Effector CD8-positive, alpha-beta T cell (primary cell): ENCODE measurements around the gene CRIP2.
A peak's percentile ranks its signal among the peaks of the same experiment; 100 is the strongest.

ENCODE experiments used
- DNase-seq: peaks from one replicate; lab custom pipeline; 2025; lab: John Stamatoyannopoulos, UW

CRIP2 gene

DNA sequence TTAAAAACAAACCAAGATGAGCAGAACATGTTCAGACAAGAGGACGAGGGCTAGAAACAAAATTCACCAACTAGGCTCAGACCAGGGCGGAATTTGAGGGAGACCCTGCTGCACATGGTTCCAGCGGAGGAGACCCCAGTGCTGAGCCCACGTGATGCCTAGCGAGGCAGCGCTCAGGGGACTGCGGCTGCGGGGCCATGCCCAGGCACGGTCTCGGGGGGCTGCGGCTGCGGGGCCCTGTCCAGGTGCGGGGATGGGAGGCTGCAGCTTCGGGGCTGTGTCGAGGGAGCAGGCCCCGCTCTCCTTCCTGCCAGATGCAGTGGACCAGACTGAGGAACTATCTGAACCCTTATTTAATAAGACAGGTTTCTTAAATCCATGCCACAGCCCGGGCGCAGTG, 12.7 kb upstream of the CRIP2 start:
- no peak for DNase-seq

- no peak for DNase-seq
These were observed 10.1 kb upstream of the CRIP2 start for GRCh38 chr14:105464501-105464900.

DNA sequence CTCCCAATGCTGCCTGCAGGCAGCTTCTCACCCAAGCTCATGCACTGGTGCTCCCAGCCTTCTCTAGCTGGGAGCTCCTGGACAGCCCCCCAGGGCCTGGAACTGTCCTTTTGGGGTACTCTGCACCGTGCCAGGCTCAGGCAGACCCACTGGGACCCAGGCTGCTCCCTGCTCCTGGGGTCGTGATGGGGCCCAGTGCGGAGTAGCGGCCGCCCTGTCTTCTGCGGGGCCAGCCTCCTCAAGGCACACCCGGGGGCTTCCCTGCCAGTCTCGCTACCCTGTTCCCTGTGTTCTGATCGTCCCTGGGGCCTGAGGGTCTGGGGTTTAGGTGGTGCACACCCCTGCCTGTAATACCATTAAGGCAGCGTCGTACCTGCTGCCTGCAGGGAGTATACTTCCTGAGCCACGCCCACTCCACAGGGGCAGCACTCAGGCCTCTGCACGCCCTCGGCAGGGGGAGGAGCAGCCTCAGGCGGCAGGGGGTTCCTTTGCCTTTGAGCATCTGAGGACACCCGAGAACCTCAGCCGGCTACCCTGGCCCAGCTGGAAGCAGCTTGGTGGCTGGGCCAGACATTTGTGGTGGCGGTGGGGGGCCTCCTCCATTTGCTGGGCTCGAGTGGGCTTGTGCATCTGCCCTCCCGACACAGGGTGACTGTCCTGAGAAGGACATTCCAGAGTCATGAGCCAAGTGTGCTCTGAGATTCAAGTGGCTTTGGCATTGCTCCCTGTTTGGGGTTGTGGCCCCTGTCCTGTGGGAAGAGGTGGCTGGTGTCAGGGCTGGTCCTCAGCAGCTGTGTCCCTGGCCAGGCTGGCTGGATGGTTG, 9.2 kb upstream of the CRIP2 start:
- DNase-seq = no peak

- DNase-seq = no peak
These were observed 7.9 kb upstream of the CRIP2 start for GRCh38 chr14:105466531-105467248.

GRCh38 chr14:105467249-105467941, 7.2 kb upstream of the CRIP2 start:
- no peak for DNase-seq

DNA sequence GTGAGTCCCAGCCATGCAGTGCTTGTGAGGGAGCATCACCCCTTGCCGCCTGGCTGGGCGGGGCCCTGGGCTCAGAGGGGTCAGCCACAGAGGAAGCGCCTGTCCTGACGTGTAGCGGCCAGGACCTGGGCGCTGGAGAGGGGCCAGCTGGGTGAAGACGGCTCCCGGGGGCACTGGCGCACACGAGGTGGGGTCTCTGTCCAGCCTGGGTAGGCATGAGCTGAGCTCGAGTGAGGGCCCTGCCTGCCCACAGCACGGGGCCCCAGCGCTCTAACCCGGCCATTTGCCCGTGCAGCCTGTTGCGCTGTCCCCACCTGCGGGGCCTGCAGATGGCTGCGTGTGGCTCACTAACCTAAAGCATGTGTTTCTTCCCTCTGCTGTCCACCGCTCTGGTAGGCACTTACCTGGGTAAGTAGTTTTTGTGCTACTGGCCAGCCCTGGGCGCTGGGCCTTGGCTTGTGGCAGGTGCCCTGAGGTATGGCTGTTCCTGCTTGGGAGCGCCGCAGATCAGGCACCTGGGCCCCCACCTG, 6.6 kb upstream of the CRIP2 start:
- no peak for DNase-seq

- no peak for DNase-seq
These were observed 5.9 kb upstream of the CRIP2 start for GRCh38 chr14:105468621-105469241.

GRCh38 chr14:105469456-105470349, 4.9 kb upstream of the CRIP2 start:
- no peak for DNase-seq

DNA sequence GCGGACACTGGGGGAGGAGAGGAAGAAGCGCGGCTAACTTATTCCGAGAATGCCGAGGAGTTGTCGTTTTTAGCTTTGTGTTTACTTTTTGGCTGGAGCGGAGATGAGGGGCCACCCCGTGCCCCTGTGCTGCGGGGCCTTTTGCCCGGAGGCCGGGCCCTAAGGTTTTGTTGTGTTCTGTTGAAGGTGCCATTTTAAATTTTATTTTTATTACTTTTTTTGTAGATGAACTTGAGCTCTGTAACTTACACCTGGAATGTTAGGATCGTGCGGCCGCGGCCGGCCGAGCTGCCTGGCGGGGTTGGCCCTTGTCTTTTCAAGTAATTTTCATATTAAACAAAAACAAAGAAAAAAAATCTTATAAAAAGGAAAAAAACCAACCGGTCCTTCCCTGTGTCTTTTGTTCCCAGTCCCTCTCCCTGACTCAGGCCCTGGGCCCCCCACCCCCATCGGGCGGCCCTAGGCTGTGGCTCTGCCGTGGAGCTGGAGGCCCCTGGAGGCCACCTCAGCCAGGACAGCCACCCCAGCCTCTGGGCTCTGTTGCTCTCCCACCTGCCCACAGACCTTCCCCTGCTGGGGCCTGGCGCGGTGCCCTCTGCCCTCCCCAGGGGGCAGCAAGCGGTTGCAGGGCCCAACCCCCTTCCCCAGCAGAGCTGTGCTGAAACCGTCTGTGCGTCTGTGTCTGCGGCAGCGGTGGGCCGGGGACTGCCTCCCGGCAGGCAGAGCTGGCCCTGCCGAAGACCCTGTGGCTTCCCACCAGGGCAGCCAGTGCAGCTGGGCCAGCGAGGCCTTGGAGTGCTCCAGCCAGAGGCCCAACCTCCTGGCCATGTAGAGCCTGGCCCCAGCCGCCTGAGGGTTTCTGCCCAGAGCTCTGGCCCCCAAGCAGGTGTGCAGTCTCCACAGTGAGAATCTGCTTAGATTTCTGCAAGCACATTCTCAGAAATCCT, 4.0 kb upstream of the CRIP2 start:
- no peak for DNase-seq

DNA sequence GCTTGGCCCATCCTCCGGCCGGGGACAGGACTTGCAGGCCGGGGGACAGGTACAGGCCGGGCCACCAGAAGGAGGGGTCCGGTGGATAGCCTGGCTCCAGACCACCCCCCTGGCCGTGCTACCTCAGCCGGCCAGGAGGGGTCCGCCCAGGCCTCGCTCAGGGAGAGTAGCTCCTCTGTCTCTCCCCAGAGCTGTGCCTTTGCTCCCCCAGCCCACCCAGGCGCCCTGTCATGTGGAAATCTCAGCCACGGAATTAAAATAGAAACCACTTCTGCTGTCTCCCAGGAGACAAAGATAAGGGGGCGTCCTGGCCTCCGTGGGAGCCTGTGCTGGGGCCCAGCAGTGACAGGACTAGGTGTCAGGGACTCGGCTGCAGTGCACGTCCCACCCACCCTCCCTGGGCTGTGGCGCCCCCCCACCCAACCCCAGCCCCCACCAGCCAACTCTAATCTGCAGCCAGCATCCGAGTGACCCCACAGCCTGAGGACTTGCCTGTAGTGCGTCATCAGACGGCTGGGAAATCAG, 3.3 kb upstream of the CRIP2 start:
- no peak for DNase-seq

- DNase-seq = no peak
These were observed 2.7 kb upstream of the CRIP2 start for GRCh38 chr14:105471823-105472485.

GRCh38 chr14:105472486-105472991, 2.1 kb upstream of the CRIP2 start:
- DNase-seq = no peak

DNA sequence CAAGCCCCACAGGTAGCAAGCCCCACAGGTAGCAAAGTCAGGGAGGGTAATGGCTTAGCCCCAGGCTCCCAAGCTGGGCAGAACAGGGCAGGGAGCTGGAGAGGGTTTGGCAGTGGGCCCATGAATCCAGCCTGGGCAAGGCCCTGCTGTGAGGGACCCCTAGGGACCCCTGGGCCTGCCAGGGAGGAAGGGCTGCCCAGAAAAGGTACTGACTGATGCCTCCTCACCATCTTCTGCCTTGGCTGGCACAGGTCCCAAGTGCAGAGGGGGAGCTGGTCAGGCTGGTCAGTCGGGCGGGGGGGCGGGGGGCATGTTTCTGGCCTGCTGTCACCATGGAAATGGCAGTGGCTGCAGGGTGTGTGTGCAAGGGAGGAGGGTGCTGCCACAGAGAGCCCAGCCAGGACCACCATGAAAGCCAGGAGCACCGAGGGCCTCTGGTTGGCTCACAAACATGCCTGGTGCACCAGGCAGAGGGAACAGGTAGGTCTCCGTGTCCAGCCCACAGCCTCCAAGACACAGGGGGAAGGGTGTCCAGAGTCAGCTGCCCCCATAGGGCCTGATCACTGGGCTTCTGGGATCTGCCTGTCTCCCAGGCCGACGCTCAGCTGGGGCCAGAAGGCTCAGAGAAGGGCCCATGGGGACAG, 1.5 kb upstream of the CRIP2 start:
- DNase-seq = no peak

GRCh38 chr14:105473677-105474482, 741 bp upstream of the CRIP2 start:
- DNase-seq = peak; percentile 71

GRCh38 chr14:105475269-105476096, 862 bp downstream of the CRIP2 start:
- DNase-seq = no peak

- no peak for DNase-seq
These were observed 1.6 kb downstream of the CRIP2 start for GRCh38 chr14:105476097-105476830.
